ENCODE data around the gene ARHGAP26.

Gene ARHGAP26

GRCh38 chr5:143133721-143134120 lies 363.5 kb downstream of the ARHGAP26 start:
- no peak for DNase-seq

DNA sequence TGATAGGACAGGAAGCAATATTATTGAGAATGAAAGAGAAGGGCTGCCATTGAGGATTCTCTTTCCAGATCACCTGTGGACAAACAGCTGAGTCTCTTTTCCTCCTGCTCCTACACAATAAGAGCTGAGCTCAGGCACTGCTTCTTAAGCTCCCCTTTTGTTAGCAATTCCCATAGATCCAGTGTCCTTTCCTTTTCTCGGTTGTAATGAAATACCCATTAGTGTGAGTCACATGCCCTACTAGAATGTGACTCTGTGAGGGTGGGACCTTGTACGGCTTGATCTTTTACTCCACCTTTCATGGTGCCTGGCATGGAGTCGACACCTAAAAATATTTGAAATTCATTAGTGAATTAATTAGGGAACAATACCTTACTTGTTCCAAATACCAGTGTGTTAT lies 364.1 kb downstream of the ARHGAP26 start:
- no peak for DNase-seq

GRCh38 chr5:143134900-143135299 lies 364.7 kb downstream of the ARHGAP26 start:
- no peak for DNase-seq

DNA sequence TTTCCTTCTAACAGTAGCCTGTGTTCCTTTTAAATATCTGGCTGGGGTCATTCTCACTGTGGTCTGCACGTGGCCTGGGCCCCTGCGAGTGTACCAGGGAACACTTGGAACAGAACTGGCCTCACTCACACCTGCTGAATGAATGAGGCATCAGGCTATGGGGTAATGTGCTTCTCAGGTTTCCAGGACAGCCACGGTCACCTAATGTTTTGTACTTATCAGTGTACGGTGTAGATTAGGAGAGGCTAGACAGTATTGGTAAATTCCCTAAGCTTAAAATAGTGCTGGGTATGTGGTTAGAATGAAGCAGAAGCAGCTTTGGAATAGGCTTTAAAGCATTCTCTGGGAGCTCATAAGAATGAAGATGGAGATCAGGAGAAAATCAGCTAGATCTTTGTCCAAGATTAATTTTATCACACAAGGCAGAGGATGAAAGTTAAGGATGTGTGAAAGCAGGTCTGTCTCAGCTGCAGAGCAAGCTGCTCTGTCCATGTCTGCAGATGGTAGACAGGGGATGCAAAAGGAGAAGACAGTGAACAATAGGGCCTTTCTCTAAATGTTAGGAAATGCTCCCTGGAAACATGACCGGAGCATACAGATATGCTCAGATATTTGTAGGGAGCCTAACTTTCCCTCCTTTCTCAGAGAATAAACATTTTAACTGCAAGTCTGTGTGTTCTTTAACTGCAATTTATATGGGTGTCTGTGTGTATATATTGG lies 365.8 kb downstream of the ARHGAP26 start:
- no peak for DNase-seq

DNA sequence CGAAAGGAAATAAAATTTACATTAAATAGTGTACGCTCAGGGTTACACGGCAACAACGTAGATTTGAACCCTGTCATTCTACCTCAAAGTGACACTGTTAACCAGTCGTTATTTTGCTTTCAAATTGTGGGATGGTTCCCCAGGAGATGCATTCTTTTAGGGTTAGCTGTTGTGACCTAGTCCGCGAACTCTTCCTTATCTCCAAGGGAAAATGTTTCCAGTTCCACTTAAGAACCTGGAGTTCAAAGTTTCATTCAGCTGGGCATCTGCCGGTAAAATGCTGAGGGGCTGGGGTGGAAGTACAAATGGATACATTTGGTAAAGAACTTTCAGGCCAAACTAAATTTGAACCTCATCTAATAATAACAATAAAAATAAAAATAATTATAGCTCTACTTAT lies 368.7 kb downstream of the ARHGAP26 start:
- no peak for DNase-seq

DNA sequence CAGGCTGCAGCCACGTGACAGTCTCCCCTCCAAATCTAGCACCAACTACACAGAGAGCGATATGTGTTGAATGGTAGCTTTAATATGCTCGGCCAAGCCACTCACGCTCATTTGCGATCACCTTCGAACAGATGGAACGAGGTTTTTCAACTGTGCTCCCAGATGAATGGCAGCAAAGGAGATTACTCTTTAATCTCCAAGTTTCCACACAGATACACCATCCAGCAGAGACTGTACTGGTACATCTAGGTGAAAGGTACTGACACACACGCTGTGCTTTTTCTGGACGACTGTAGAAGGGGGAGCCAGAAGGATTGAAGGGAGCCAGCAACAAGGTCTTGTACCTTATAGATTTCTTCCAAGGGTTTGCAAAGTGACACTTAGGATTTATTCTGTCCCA lies 369.4 kb downstream of the ARHGAP26 start:
- DNase-seq, result no peak

GRCh38 chr5:143140492-143141203 lies 370.5 kb downstream of the ARHGAP26 start:
- no peak for DNase-seq

GRCh38 chr5:143141652-143142051 lies 371.5 kb downstream of the ARHGAP26 start:
- no peak for DNase-seq

DNA sequence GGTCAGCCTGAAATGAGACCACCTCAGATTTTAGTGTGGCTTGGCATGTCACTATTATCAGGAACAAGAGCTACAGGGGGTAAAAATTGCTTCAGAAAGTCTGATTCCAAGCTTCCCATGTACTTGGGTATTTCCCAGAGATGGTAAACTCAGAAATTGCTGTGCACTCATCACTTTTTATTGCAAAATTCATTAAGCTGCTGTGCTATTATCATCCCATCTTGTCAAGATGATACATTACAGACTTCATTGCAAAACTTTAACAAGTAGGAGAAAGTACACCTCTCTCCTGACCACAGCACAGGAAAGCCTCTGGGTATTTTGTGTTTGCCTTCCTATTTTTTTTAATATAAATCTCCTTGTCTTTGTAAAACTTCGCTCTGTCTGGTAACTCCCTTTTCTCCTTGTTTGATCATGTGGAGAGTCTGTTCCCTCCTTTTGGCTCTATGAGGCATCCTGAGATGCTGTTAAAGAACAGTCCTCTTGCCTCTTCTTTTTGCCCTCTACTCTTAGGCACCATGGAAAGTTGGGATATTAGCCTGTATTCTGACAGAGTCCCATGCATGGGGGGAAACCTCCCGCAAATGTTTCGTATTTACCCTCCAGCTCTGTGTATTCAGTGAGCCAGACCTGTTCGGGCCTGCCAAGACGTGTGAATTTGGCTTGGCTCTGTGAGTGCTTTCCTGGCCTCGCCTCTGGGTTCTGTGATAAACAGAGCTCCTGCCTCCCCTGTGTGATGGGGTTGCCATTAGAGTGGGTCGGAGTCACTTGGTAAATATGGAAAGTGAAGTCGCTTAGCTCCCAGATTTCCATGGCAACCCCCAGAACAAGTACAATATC lies 372.6 kb downstream of the ARHGAP26 start:
- DNase-seq, result no peak

GRCh38 chr5:143143973-143144372 lies 373.8 kb downstream of the ARHGAP26 start:
- no peak for DNase-seq

GRCh38 chr5:143145243-143146160 lies 375.3 kb downstream of the ARHGAP26 start:
- no peak for DNase-seq

DNA sequence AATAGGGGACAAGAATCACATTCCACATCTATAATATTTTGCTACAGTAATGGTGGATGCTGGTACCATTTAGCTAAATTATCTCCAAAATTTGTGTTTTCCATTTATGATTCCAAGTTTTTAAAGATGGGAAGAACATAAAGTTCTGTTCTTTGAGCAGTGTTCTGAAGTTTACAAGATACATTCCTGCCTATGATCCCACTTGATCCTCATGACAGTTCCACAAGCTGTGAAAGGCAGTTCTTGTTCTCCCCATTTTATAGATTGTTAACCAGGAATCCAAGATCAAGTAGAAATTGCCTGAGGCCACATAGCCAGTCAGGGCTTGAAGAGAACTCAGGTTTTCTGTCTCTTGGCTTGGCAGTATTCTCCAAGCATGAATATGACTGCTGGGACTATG lies 376.0 kb downstream of the ARHGAP26 start:
- no peak for DNase-seq

- DNase-seq, result no peak
Measured at GRCh38 chr5:143147383-143147782, 377.2 kb downstream of the ARHGAP26 start.

DNA sequence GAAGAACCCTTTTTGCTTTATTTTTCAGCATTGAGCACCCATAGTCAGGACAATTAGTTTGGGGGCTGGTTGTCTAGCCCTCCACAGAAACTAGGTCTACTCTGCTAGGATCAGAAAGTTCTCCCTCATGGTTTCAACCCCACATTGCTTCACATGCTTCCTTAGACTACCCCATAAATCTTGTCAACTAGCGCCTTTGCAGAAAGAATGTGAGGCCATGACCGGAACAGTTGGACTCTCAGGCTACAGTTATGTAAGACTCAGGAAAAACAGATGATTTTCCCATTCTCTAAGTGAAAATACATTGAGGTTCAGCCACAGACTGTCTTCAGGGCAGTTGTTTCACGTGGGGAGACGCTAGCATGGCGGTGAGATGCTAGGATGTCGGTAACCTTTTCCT lies 377.7 kb downstream of the ARHGAP26 start:
- no peak for DNase-seq

DNA sequence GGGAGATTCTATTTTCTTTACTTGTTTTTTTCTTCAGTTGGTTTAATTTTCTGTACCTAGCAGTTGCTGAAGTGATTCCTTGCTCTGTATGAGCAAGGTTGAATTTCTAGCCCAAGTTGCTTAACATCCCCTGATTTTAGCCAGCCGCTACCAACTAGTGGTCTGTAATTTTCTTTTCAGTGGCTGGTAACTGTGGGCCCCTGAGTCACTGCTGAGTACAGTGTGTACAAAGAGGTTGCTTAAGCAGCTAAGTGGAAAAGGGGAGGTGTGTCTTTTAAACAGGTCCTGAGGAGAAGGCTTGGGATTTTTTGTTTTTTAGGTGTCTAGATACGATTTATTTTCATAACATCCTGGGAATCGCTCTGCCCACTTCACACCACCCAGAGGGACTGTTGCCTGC lies 378.6 kb downstream of the ARHGAP26 start:
- DNase-seq, result no peak

DNA sequence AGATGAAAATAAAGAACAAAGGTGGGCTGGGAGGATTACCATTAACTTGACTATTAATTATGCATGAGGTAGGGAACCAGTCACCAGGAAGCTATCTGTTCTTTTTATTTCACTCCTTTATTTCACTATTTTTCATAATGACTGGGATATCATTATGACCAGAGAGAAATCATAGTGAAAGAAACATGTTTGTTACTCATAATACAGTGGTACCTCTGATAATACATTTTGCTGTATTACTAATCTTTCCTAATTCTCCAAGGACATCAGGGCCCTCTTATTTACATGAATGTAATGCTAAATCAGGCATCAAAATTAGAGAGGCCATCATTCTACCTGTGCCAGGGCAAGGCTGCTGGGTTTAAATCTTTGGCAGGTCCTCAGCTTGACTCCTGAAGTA lies 379.6 kb downstream of the ARHGAP26 start:
- DNase-seq, result no peak

DNA sequence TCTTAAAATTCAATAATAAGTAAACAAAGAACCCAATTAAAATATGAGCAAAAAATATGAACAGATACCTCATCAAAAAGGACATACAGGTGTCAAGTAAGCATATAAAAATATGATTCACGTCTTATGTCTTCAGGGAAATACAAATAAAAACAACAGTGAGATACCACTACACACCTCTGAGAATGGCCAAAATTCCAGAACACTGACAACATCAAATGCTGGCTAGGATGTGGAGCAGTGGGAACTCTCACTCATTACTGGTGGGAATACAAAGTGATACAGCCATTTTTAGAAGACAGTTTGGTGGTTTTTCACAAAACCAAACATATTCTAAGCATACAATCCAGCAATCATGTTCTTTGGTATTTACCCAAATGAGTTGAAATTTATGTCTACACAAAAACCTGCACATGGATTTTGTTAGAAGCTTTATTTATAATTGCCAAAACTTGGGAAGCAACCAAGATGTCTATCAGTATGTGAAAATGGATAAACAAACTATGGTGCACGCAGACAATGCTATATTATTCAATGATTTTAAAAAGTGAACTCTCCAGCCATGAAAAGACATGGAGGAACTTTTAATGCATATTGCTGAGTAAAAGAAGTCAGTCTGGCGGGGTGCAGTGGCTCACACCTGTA lies 381.0 kb downstream of the ARHGAP26 start:
- DNase-seq, result no peak

GRCh38 chr5:143152445-143152844 lies 382.3 kb downstream of the ARHGAP26 start:
- no peak for DNase-seq

GRCh38 chr5:143153332-143154119 lies 383.3 kb downstream of the ARHGAP26 start:
- DNase-seq, result no peak

DNA sequence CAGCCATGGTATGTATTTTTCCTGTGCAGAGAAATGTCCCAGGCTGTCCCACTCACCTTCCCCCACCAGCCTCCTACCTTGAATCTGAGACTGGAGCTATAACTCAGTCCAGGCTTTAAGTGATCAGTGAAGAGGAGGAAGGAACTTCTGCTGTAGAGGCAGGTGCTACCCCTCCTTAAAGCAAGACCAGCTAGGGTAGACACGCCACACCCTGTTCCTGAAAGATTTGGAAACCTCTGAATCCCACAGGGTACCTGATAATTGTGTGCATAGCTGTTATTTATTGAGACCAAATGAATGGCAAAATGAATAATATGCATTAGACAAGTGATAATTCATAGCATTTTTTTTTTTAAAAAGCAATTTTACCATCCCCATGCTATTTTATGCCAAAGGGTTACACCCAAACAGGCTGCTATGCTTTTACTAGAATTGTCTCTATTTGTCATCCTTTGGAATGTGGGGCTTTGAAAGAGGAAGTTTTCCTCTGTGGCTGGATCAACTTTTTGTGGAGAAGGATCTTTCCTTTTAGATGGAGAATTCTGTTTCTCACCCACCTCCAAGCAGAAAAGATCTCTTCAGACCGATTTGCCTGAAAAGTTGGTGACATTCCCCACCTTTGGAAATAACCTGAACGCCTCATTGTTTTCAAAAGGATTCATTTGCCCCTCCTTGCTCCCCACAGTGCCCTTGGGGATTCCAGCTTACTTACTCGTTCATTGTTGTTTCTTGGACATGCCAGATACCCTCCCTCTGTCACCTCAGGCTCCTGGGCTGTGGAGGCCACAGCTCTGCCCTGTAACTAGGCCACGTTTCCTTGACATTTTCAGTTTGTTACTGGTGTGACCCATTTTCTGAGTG lies 384.6 kb downstream of the ARHGAP26 start:
- DNase-seq, result no peak

All from SIG-M5 (cell line).